Sigmoid colon (tissue), 3 donors: ENCODE data around the gene TMEM240.
"Not testable (repeated sequence)": the region's sequence is repeated elsewhere in the genome, so short reads cannot be mapped to it uniquely, and the experiment has no call there.

ENCODE experiments used
- CTCF ChIP-seq, 4 experiments: fragments of 450-650 bp in 3 of 4; fragments of 200-600 bp in 1 of 4; IDR thresholded peaks; one replicate each; pipeline ENCODE4 v1.5.1; 2016 to 2019; ENCODE audit warnings: antibody characterized with exemption in 4 of 4, mild to moderate bottlenecking in 3 of 4, moderate library complexity in 2 of 4
- POLR2A ChIP-seq, 2 donors: fragments of 450-650 bp; IDR thresholded peaks; one replicate each; pipeline ENCODE4 v1.6.1; 2016; ENCODE audit warnings: antibody characterized with exemption in 2 of 2, mild to moderate bottlenecking in 2 of 2, moderate library complexity in 2 of 2

GRCh38 chr1:1508775-1509464, 31.5 kb downstream of the TMEM240 start:
- not testable (repeated sequence) for TF ChIP-seq CTCF, POLR2A (IDR thresholded peaks at IDR 0.05)
